ENCODE results near the gene NCS1. TPM values are rescaled to one million over a fixed set of nuclear protein-coding genes. Genes with fewer than 3 reads are reported as not detected.

NCS1 gene
- 28.9 to 50.2 TPM (median 46.8 TPM) in 5 replicates for total RNA-seq (2022; extraction: Qiagen RNA extraction; ENCODE audit: low read depth)

GRCh38 chr9:130172161-130172857, at the start of gene NCS1:
Gene NCS1 (plus strand): TSS chr9:130172404. CDS start chr9:130172664, 260 bp downstream.

DNA sequence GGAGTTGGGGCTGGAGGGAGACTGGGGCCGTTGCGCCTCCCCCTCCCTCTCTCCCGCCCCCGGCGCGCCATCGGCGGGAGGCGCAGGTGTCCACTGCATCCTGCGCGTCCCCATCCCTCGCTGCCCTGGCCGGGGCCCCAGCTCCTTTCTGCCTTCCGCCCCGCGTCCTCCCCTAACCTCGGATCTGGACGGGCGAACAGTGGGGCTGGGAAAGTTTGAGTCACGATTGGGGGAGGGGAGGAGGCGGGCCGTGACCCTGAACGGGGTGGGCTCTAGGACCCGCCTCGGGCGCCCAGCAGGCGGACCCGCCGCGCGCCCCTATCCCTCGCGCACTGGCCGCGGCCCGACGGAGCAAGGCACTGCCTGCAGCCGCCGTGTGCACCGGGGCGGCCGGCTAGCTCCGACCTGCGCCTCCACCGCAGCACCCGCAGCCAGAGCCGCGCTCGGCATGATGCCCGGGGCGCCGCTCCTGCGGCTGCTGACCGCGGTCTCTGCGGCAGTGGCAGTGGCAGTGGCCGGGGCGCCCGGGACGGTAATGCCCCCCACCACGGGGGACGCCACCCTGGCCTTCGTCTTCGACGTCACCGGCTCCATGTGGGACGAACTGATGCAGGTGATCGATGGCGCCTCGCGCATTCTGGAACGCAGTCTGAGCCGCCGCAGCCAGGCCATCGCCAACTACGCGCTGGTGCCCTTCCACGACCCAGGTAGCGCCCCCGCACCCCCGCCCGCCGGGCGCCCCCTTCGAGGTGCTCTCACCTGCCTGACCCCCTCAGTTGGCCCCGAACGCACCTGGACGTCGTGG, 93.4 kb downstream of the NCS1 start, which contains the start of gene HMCN2:
Gene HMCN2 (plus strand): TSS at position 330 of the 805 bp plus-strand sequence. CDS start 119 bp downstream, at position 449.

Other genes with a start within 250 kb of the NCS1 start
- 10.9 to 12.7 TPM (median 11.5 TPM) in 5 replicates for gene FNBP1, start 129.2 kb upstream of the NCS1 start, total RNA-seq (2022; extraction: Qiagen RNA extraction; ENCODE audit: low read depth)
- gene GPR107, start 118.5 kb upstream of the NCS1 start, total RNA-seq (2022; extraction: Qiagen RNA extraction; ENCODE audit: low read depth): 23.7 to 30.0 TPM (median 27.7 TPM) in 5 replicates
- gene HMCN2, start 93.4 kb downstream of the NCS1 start, total RNA-seq (2022; extraction: Qiagen RNA extraction; ENCODE audit: low read depth): 0.05 to 0.08 TPM (median 0.06 TPM) in 5 replicates